ENCODE data around the gene PATJ. TPM values are rescaled to one million over a fixed set of nuclear protein-coding genes. Genes with fewer than 3 reads are reported as not detected.

Gene PATJ
- total RNA-seq, 1 experiment from 2014 or later, result 57.9 TPM

DNA sequence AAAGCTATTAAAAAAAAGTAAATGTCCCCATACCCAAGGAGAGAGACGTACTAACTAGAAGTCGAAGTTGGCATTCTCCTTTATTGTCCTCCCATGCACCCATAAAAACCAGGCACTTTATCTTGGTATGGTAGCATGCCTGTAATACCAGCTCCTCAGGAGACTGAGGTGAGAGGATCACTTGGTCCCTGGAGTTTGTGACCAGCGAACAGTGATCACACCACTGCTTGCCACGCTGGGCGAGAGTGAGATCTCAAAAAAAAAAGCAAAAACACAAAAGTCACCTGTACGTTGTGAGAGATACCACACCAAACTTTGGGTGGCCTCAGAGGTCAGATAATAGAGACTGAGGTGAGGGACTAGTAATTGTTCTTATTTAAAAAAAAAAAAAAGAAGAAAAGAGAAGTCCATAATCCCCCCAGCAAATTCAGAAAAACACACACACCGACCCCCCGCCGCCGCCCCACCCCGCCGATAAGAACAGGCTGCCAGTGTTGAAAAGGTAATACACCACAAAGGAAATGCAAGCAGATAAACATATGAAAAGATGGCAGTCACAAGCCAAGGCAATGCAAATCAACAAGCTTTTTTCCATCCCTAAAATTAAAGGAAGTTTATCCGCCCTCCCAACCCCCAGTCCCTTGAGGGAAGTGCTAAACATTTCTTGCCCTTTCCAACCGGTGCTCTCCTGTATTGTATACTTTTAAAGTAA is 455.9 kb downstream of the PATJ start (continued):
- TF ChIP-seq, protein P1, sequence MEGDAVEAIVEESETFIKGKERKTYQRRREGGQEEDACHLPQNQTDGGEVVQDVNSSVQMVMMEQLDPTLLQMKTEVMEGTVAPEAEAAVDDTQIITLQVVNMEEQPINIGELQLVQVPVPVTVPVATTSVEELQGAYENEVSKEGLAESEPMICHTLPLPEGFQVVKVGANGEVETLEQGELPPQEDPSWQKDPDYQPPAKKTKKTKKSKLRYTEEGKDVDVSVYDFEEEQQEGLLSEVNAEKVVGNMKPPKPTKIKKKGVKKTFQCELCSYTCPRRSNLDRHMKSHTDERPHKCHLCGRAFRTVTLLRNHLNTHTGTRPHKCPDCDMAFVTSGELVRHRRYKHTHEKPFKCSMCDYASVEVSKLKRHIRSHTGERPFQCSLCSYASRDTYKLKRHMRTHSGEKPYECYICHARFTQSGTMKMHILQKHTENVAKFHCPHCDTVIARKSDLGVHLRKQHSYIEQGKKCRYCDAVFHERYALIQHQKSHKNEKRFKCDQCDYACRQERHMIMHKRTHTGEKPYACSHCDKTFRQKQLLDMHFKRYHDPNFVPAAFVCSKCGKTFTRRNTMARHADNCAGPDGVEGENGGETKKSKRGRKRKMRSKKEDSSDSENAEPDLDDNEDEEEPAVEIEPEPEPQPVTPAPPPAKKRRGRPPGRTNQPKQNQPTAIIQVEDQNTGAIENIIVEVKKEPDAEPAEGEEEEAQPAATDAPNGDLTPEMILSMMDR (IDR thresholded peaks at IDR 0.05), result no peak
- TF ChIP-seq PREB (CRISPR knock-in tag; IDR thresholded peaks at IDR 0.05; ENCODE audit: borderline replicate concordance), result no peak
- TF ChIP-seq, protein P2, sequence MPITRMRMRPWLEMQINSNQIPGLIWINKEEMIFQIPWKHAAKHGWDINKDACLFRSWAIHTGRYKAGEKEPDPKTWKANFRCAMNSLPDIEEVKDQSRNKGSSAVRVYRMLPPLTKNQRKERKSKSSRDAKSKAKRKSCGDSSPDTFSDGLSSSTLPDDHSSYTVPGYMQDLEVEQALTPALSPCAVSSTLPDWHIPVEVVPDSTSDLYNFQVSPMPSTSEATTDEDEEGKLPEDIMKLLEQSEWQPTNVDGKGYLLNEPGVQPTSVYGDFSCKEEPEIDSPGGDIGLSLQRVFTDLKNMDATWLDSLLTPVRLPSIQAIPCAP (CRISPR knock-in tag; IDR thresholded peaks at IDR 0.05), result no peak
- TF ChIP-seq ZNF138 (CRISPR knock-in tag; conservative IDR thresholded peaks at IDR 0.05), result no peak
- no peak for TF ChIP-seq ATF3 (CRISPR knock-in tag; conservative IDR thresholded peaks at IDR 0.05)
- no peak for TF ChIP-seq ZNF416 (CRISPR knock-in tag; IDR thresholded peaks at IDR 0.05)
- no peak for TF ChIP-seq NFATC4 (CRISPR knock-in tag; IDR thresholded peaks at IDR 0.05)
- TF ChIP-seq FOXK1 (CRISPR knock-in tag; IDR thresholded peaks at IDR 0.05), result peak; percentile 66
- TF ChIP-seq GABPB1 (CRISPR knock-in tag; IDR thresholded peaks at IDR 0.05), result no peak
- no peak for TF ChIP-seq TEAD4 (CRISPR knock-in tag; IDR thresholded peaks at IDR 0.05)
- TF ChIP-seq ZBTB43 (CRISPR knock-in tag; IDR thresholded peaks at IDR 0.05), result no peak
- TF ChIP-seq TEAD1 (CRISPR knock-in tag; IDR thresholded peaks at IDR 0.05), result 0 out of 2 replicates have a peak, but pooled peaks have one; percentile 6
- TF ChIP-seq TCF7 (CRISPR knock-in tag; IDR thresholded peaks at IDR 0.05; ENCODE audit: low read depth), result no peak
- TF ChIP-seq, protein P3, sequence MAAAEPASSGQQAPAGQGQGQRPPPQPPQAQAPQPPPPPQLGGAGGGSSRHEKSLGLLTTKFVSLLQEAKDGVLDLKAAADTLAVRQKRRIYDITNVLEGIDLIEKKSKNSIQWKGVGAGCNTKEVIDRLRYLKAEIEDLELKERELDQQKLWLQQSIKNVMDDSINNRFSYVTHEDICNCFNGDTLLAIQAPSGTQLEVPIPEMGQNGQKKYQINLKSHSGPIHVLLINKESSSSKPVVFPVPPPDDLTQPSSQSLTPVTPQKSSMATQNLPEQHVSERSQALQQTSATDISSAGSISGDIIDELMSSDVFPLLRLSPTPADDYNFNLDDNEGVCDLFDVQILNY (CRISPR knock-in tag; IDR thresholded peaks at IDR 0.05), result no peak
- TF ChIP-seq CBFB (CRISPR knock-in tag; IDR thresholded peaks at IDR 0.05; ENCODE audit: low read depth), result no peak
- no peak for TF ChIP-seq ATF1 (CRISPR knock-in tag; IDR thresholded peaks at IDR 0.05)
- peak; percentile 16; the same call in 1 of the 2 replicates for TF ChIP-seq PRRX2 (CRISPR knock-in tag; IDR thresholded peaks at IDR 0.05)
- TF ChIP-seq NR2C2 (CRISPR knock-in tag; IDR thresholded peaks at IDR 0.05), result no peak
- no peak for TF ChIP-seq E2F1 (CRISPR knock-in tag; IDR thresholded peaks at IDR 0.05)
- TF ChIP-seq JUN (CRISPR knock-in tag; IDR thresholded peaks at IDR 0.05), result no peak
- no peak; the same call in 1 of the 2 replicates for TF ChIP-seq AR (CRISPR knock-in tag; IDR thresholded peaks at IDR 0.05)
- TF ChIP-seq, protein P4, sequence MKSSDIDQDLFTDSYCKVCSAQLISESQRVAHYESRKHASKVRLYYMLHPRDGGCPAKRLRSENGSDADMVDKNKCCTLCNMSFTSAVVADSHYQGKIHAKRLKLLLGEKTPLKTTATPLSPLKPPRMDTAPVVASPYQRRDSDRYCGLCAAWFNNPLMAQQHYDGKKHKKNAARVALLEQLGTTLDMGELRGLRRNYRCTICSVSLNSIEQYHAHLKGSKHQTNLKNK (CRISPR knock-in tag; IDR thresholded peaks at IDR 0.05), result peak; percentile 63; the same call in 1 of the 2 replicates
- no peak for TF ChIP-seq ZNF317 (CRISPR knock-in tag; IDR thresholded peaks at IDR 0.05; ENCODE audit: borderline replicate concordance, low read depth)
- TF ChIP-seq NR3C1 (CRISPR knock-in tag; conservative IDR thresholded peaks at IDR 0.05; ENCODE audit: low read depth), result no peak
- TF ChIP-seq HMGA2 (CRISPR knock-in tag; IDR thresholded peaks at IDR 0.05), result no peak
- TF ChIP-seq SMAD4 (CRISPR knock-in tag; IDR thresholded peaks at IDR 0.05), result no peak
- TF ChIP-seq NR1H2 (CRISPR knock-in tag; IDR thresholded peaks at IDR 0.05), result no peak
- no peak for TF ChIP-seq CDX4 (CRISPR knock-in tag; IDR thresholded peaks at IDR 0.05; ENCODE audit: borderline replicate concordance)

Measured in WTC11 (cell line).